ENCODE results near the gene CD8B. TPM values are rescaled to one million over a fixed set of nuclear protein-coding genes. Genes with fewer than 3 reads are reported as not detected.

CD8B gene
- polyA plus RNA-seq, 4 donors, result 2.2 to 56.0 (median 7.7) TPM

GRCh38 chr2:86779971-86780370, 81.7 kb downstream of the CD8B start:
- no peaks in the 10 kb centered on the region for H3K27me3 ChIP-seq (ENCODE audit: control insufficient read depth in 3 of 3, insufficient read depth in 3 of 3, low read length in 3 of 3)
- no peak for DNase-seq
- peaks cover under 1 to 6% (median 5%) of the 10 kb centered on the region in 3 donors for H3K36me3 ChIP-seq (ENCODE audit: control insufficient read depth in 3 of 3, insufficient read depth in 2 of 3, low read depth in 1 of 3, low read length in 3 of 3)
- no peaks in the 10 kb centered on the region for H3K4me1 ChIP-seq (ENCODE audit: control insufficient read depth in 3 of 3, insufficient read depth in 2 of 3, low read depth in 1 of 3, low read length in 2 of 3)
- no peaks in the 10 kb centered on the region for H3K9me3 ChIP-seq (ENCODE audit: control insufficient read depth in 2 of 2, insufficient read depth in 1 of 2, low read depth in 1 of 2, low read length in 1 of 2)
- H3K27ac ChIP-seq (ENCODE audit: low read depth in 1 of 3, low read length in 2 of 3), result no peak overlapping the region
- no peak overlapping the region for H3K4me3 ChIP-seq (ENCODE audit: low read depth in 1 of 3, low read length in 3 of 3)
- WGBS, 3 donors, result 57 to 80% (median 72%) methylated on average over 3 of the region's 3 CpGs
- no peak for FAIRE-seq

GRCh38 chr2:86778957-86779356, 82.7 kb downstream of the CD8B start:
- no peaks in the 10 kb centered on the region for H3K4me1 ChIP-seq (ENCODE audit: control insufficient read depth in 3 of 3, insufficient read depth in 2 of 3, low read depth in 1 of 3, low read length in 2 of 3)
- no peaks in the 10 kb centered on the region for H3K9me3 ChIP-seq (ENCODE audit: control insufficient read depth in 2 of 2, insufficient read depth in 1 of 2, low read depth in 1 of 2, low read length in 1 of 2)
- no peak overlapping the region for H3K27ac ChIP-seq (ENCODE audit: low read depth in 1 of 3, low read length in 2 of 3)
- H3K36me3 ChIP-seq (ENCODE audit: control insufficient read depth in 3 of 3, insufficient read depth in 2 of 3, low read depth in 1 of 3, low read length in 3 of 3), result peaks cover 3 to 10% (median 9%) of the 10 kb centered on the region in 3 donors
- FAIRE-seq (no peak), DNase-seq (no peak)
- H3K4me3 ChIP-seq (ENCODE audit: low read depth in 1 of 3, low read length in 3 of 3), result no peak overlapping the region
- H3K27me3 ChIP-seq (ENCODE audit: control insufficient read depth in 3 of 3, insufficient read depth in 3 of 3, low read length in 3 of 3), result no peaks in the 10 kb centered on the region
- WGBS, 3 donors, result 38 to 61% (median 40%) methylated on average over 2 of the region's 2 CpGs

- Histone ChIP-seq H3K4me3 (ENCODE audit: low read depth in 1 of 3, low read length in 3 of 3) (no peak overlapping the region), H3K27ac (ENCODE audit: low read depth in 1 of 3, low read length in 2 of 3) (no peak overlapping the region), H3K9me3 (ENCODE audit: control insufficient read depth in 2 of 2, insufficient read depth in 1 of 2, low read depth in 1 of 2, low read length in 1 of 2) (no peaks in the 10 kb centered on the region), H3K4me1 (ENCODE audit: control insufficient read depth in 3 of 3, insufficient read depth in 2 of 3, low read depth in 1 of 3, low read length in 2 of 3) (no peaks in the 10 kb centered on the region), H3K27me3 (ENCODE audit: control insufficient read depth in 3 of 3, insufficient read depth in 3 of 3, low read length in 3 of 3) (no peaks in the 10 kb centered on the region), H3K36me3 (ENCODE audit: control insufficient read depth in 3 of 3, insufficient read depth in 2 of 3, low read depth in 1 of 3, low read length in 3 of 3) (peaks cover 3 to 21% (median 15%) of the 10 kb centered on the region in 3 donors)
- WGBS, 3 donors, result 93 to 96% (median 96%) methylated on average over 7 of the region's 7 CpGs
- FAIRE-seq (no peak), DNase-seq (no peak)
Measured at GRCh38 chr2:86776532-86776931, 85.2 kb downstream of the CD8B start.

GRCh38 chr2:86775338-86775737, 86.3 kb downstream of the CD8B start:
- no peak overlapping the region for H3K4me3 ChIP-seq (ENCODE audit: low read depth in 1 of 3, low read length in 3 of 3)
- H3K27ac ChIP-seq (ENCODE audit: low read depth in 1 of 3, low read length in 2 of 3), result no peak overlapping the region
- H3K9me3 ChIP-seq (ENCODE audit: control insufficient read depth in 2 of 2, insufficient read depth in 1 of 2, low read depth in 1 of 2, low read length in 1 of 2), result no peaks in the 10 kb centered on the region
- H3K36me3 ChIP-seq (ENCODE audit: control insufficient read depth in 3 of 3, insufficient read depth in 2 of 3, low read depth in 1 of 3, low read length in 3 of 3), result peaks cover 3 to 21% (median 18%) of the 10 kb centered on the region in 3 donors
- DNase-seq (no peak), FAIRE-seq (no peak)
- H3K4me1 ChIP-seq (ENCODE audit: control insufficient read depth in 3 of 3, insufficient read depth in 2 of 3, low read depth in 1 of 3, low read length in 2 of 3), result no peaks in the 10 kb centered on the region
- WGBS, 3 donors, result 40 to 51% (median 49%) methylated on average over 4 of the region's 4 CpGs
- no peaks in the 10 kb centered on the region for H3K27me3 ChIP-seq (ENCODE audit: control insufficient read depth in 3 of 3, insufficient read depth in 3 of 3, low read length in 3 of 3)

GRCh38 chr2:86774862-86775261, 86.8 kb downstream of the CD8B start:
- FAIRE-seq (no peak), DNase-seq (no peak)
- WGBS, 3 donors, result 71 to 77% (median 73%) methylated on average over 5 of the region's 5 CpGs
- Histone ChIP-seq H3K4me3 (ENCODE audit: low read depth in 1 of 3, low read length in 3 of 3) (no peak overlapping the region), H3K9me3 (ENCODE audit: control insufficient read depth in 2 of 2, insufficient read depth in 1 of 2, low read depth in 1 of 2, low read length in 1 of 2) (no peaks in the 10 kb centered on the region), H3K36me3 (ENCODE audit: control insufficient read depth in 3 of 3, insufficient read depth in 2 of 3, low read depth in 1 of 3, low read length in 3 of 3) (peaks cover 3 to 21% (median 18%) of the 10 kb centered on the region in 3 donors), H3K4me1 (ENCODE audit: control insufficient read depth in 3 of 3, insufficient read depth in 2 of 3, low read depth in 1 of 3, low read length in 2 of 3) (no peaks in the 10 kb centered on the region), H3K27me3 (ENCODE audit: control insufficient read depth in 3 of 3, insufficient read depth in 3 of 3, low read length in 3 of 3) (no peaks in the 10 kb centered on the region), H3K27ac (ENCODE audit: low read depth in 1 of 3, low read length in 2 of 3) (peak overlapping the region in 1 of 3 donors; percentile 8)

- DNase-seq, result no peak
- no peak for FAIRE-seq
- Histone ChIP-seq H3K36me3 (ENCODE audit: control insufficient read depth in 3 of 3, insufficient read depth in 2 of 3, low read depth in 1 of 3, low read length in 3 of 3) (peaks cover 3 to 32% (median 21%) of the 10 kb centered on the region in 3 donors), H3K27me3 (ENCODE audit: control insufficient read depth in 3 of 3, insufficient read depth in 3 of 3, low read length in 3 of 3) (no peaks in the 10 kb centered on the region), H3K4me1 (ENCODE audit: control insufficient read depth in 3 of 3, insufficient read depth in 2 of 3, low read depth in 1 of 3, low read length in 2 of 3) (no peaks in the 10 kb centered on the region), H3K4me3 (ENCODE audit: low read depth in 1 of 3, low read length in 3 of 3) (no peak overlapping the region), H3K9me3 (ENCODE audit: control insufficient read depth in 2 of 2, insufficient read depth in 1 of 2, low read depth in 1 of 2, low read length in 1 of 2) (no peaks in the 10 kb centered on the region), H3K27ac (ENCODE audit: low read depth in 1 of 3, low read length in 2 of 3) (no peak overlapping the region)
- 70 to 75% (median 71%) methylated on average over 5 of the region's 5 CpGs for WGBS, 3 donors
Measured at GRCh38 chr2:86772611-86773010, 89.1 kb downstream of the CD8B start.

GRCh38 chr2:86770816-86771301, 90.8 kb downstream of the CD8B start:
- peaks cover 3 to 40% (median 23%) of the 10 kb centered on the region in 3 donors for H3K36me3 ChIP-seq (ENCODE audit: control insufficient read depth in 3 of 3, insufficient read depth in 2 of 3, low read depth in 1 of 3, low read length in 3 of 3)
- WGBS, 3 donors, result 84 to 90% (median 84%) methylated on average over 6 of the region's 6 CpGs

GRCh38 chr2:86769838-86770237, 91.8 kb downstream of the CD8B start:
- H3K4me3 ChIP-seq (ENCODE audit: low read depth in 1 of 3, low read length in 3 of 3), result no peak overlapping the region
- H3K4me1 ChIP-seq (ENCODE audit: control insufficient read depth in 3 of 3, insufficient read depth in 2 of 3, low read depth in 1 of 3, low read length in 2 of 3), result no peaks in the 10 kb centered on the region
- peaks cover 1 to 37% (median 20%) of the 10 kb centered on the region in 3 donors for H3K36me3 ChIP-seq (ENCODE audit: control insufficient read depth in 3 of 3, insufficient read depth in 2 of 3, low read depth in 1 of 3, low read length in 3 of 3)
- 59 to 74% (median 64%) methylated on average over 4 of the region's 4 CpGs for WGBS, 3 donors
- no peak for DNase-seq
- no peak overlapping the region for H3K27ac ChIP-seq (ENCODE audit: low read depth in 1 of 3, low read length in 2 of 3)
- H3K27me3 ChIP-seq (ENCODE audit: control insufficient read depth in 3 of 3, insufficient read depth in 3 of 3, low read length in 3 of 3), result no peaks in the 10 kb centered on the region
- no peak for FAIRE-seq
- no peaks in the 10 kb centered on the region for H3K9me3 ChIP-seq (ENCODE audit: control insufficient read depth in 2 of 2, insufficient read depth in 1 of 2, low read depth in 1 of 2, low read length in 1 of 2)

More at GRCh38 chr2:86770816-86771301, 90.8 kb downstream of the CD8B start:
- no peak for FAIRE-seq
- no peak overlapping the region for H3K27ac ChIP-seq (ENCODE audit: low read depth in 1 of 3, low read length in 2 of 3)
- DNase-seq, result no peak
- H3K9me3 ChIP-seq (ENCODE audit: control insufficient read depth in 2 of 2, insufficient read depth in 1 of 2, low read depth in 1 of 2, low read length in 1 of 2), result no peaks in the 10 kb centered on the region
- no peaks in the 10 kb centered on the region for H3K4me1 ChIP-seq (ENCODE audit: control insufficient read depth in 3 of 3, insufficient read depth in 2 of 3, low read depth in 1 of 3, low read length in 2 of 3)
- H3K27me3 ChIP-seq (ENCODE audit: control insufficient read depth in 3 of 3, insufficient read depth in 3 of 3, low read length in 3 of 3), result no peaks in the 10 kb centered on the region
- H3K4me3 ChIP-seq (ENCODE audit: low read depth in 1 of 3, low read length in 3 of 3), result no peak overlapping the region
